Suprapubic skin (tissue), 3 donors: ENCODE measurements around the gene PWP1.

Experiments used
- POLR2AphosphoS5 ChIP-seq, 3 donors: sonication (generic); formaldehyde crosslinking; IDR thresholded peaks; one replicate each; pipeline ENCODE4 v1.6.1; 2017; ENCODE audit warnings: antibody characterized with exemption in 3 of 3
- TF ChIP-seq, protein P1 (sequence below), 2 donors: fragments of 200-600 bp in 1 of 2; fragments of 450-650 bp in 1 of 2; sonication (generic) in 1 of 2; IDR thresholded peaks; one replicate each; pipeline ENCODE4 v1.5.1; 2016 to 2019; ENCODE audit warnings: antibody characterized with exemption in 2 of 2, mild to moderate bottlenecking in 1 of 2, moderate library complexity in 1 of 2

DNA sequence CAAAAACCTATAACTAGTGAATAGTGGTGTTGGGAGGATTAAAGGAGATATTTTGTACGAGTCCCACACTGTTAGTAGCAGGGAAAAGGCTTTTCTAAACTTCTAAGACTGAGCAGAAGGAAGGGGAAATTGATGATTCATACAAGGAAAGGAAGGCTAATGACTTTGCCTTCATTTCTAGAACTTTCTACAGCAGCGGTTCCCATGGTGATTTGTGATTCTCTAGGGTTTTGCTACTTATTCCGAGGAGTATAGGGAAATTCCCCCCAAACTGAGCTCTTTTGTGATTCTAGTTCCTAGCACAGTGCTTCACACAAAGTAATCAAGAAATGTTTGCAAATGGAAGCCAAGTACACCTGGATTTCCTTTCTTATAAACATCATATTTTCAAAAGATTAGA, 23.8 kb upstream of the PWP1 start:
- TF ChIP-seq, protein P1, sequence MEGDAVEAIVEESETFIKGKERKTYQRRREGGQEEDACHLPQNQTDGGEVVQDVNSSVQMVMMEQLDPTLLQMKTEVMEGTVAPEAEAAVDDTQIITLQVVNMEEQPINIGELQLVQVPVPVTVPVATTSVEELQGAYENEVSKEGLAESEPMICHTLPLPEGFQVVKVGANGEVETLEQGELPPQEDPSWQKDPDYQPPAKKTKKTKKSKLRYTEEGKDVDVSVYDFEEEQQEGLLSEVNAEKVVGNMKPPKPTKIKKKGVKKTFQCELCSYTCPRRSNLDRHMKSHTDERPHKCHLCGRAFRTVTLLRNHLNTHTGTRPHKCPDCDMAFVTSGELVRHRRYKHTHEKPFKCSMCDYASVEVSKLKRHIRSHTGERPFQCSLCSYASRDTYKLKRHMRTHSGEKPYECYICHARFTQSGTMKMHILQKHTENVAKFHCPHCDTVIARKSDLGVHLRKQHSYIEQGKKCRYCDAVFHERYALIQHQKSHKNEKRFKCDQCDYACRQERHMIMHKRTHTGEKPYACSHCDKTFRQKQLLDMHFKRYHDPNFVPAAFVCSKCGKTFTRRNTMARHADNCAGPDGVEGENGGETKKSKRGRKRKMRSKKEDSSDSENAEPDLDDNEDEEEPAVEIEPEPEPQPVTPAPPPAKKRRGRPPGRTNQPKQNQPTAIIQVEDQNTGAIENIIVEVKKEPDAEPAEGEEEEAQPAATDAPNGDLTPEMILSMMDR (IDR thresholded peaks at IDR 0.05), result no peak
- TF ChIP-seq POLR2AphosphoS5 (IDR thresholded peaks at IDR 0.05), result no peak
